Posterior vena cava (tissue), 2 donors: ENCODE measurements around the gene NEU3. TPM values are rescaled to one million over a fixed set of nuclear protein-coding genes. Genes with fewer than 3 reads are reported as not detected.
"Not testable (repeated sequence)": the region's sequence is repeated elsewhere in the genome, so short reads cannot be mapped to it uniquely, and the experiment has no call there.

Source experiments
- DNase-seq: peaks from one replicate; pipeline ENCODE4 v3.0.0-alpha.2; 2020; ENCODE audit warnings: low spot score
- intact Hi-C, 2 donors: fragments of 100-400 bp; cut with DNase I; formaldehyde crosslinking; loops; one replicate each; pipeline versions ENCODE4 v1.14.1 to v1.14.2; 2022 to 2023
- long read RNA-seq, 2 donors: library from polyadenylated mRNA; unstranded; transcript quantifications; one replicate each; pipeline ENCODE4 v2.0.0, GENCODE V29; 2020 to 2021
- total RNA-seq, 2 donors: library from RNA; stranded (reverse); fragmentation: NEBNext Ultra II Directional; extraction: Animal tissue kit (Norgen Biotek cat#: 25700); gene quantifications; one replicate each; pipeline ENCODE4 v1.2.1, GENCODE V29; 2021
- donor health status: DM: yes; HTN: yes; CAD: no.
- donor health status: DM: yes; HTN: yes; CAD: no.

Gene NEU3, protein sequence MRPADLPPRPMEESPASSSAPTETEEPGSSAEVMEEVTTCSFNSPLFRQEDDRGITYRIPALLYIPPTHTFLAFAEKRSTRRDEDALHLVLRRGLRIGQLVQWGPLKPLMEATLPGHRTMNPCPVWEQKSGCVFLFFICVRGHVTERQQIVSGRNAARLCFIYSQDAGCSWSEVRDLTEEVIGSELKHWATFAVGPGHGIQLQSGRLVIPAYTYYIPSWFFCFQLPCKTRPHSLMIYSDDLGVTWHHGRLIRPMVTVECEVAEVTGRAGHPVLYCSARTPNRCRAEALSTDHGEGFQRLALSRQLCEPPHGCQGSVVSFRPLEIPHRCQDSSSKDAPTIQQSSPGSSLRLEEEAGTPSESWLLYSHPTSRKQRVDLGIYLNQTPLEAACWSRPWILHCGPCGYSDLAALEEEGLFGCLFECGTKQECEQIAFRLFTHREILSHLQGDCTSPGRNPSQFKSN
- total RNA-seq = 1 to 10 TPM; 6.3 to 6.8 TPM
- long read RNA-seq, donor 1 = 0 reads
- long read RNA-seq, donor 2, partial matches to known transcripts = 0 of 2 reads
- long read RNA-seq, donor 2, other reads (novel, unspliced or antisense) = 2 of 2 reads

DNA sequence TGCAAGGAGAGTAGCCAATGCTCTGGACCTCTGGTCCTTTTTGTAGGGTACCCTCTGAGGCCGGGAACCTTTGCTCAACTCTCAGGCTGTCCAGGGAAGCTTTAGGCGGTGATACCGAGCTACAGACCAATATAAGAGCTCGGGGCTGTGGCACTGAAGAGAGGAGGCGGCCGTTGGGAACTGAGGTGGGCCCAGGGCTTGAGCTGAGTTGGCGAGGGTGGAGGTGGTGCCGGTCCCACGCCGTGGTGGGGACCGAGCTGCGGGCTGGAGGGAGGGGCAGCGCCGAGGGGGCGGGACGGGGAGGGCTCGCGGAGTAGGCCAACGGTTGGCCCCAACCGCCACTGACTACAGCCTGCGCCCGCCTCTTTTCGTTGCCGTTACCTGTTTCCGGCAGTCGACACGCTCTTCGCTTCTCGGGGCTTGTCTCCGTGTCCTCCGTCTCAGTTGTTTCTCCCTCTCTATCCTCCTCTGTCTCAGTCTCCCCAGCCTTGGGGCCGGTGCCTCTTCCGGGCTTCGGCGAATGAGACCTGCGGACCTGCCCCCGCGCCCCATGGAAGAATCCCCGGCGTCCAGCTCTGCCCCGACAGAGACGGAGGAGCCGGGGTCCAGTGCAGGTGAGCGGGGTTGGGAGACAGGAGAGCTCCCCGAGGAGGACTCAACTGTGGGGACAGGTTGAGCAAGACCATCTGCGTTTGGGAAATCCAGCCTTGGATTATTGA lies at the start of gene NEU3:
Gene NEU3, plus strand, starts transcription at position 393 of the 719 bp plus-strand sequence. Its CDS starts 128 bp downstream, at position 521.
- peak; percentile 93 for DNase-seq
- intact Hi-C loops = no loop called here

DNA sequence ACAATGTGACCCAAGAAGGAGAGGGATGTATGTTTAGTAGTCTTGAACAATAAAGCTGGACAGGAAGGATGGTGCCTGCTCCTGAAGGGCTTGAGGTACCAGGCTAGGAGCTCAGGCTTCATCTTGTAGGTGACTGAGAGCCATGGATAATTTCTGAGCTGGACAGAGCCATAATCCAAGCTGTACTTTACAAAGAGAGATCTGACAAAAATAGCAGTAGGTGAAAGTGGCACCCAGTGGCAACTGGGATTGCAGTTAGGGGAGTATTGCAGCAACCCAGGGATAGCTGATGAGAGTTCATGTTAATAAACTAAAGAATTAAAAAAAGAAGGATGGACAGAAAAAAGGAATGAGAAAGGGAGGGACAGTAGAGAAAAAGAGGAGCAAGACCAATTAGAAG lies 47.2 kb upstream of the NEU3 start:
- no peak for DNase-seq
- intact Hi-C loops = no loop called here

DNA sequence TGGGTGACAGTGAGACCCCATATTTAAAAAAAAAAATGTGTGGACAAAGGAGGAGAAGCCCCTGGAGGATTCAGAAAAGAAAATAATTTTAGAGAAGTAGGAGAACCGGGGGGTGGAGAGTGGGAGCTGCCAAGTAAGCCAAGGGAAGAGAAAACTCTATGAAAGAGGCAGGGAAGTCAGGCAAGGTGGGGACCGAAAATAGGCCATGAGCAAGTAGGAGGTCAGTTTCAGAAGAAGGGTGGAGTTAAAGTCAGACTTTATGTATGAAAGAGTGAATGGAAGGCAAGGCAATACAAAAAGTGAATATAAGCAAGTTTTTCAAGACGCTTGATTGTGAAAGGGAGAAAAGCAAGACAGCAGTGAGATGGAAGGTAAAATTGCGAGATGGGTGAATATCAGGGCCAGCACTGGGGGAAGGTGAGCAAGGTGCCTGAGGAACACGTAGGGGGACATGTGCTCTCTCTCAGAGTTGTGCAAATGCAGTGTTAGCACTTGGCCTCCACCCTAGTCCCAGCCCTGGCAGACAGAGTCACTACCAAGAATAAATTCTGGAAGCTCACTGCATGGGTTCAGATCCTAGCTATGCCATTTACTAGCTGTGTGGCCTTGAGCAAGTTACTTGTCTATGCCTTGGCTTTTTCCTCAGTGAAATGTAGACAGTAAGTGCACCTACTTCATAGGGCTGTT lies 46.5 kb upstream of the NEU3 start:
- intact Hi-C loops = no loop called here

DNA sequence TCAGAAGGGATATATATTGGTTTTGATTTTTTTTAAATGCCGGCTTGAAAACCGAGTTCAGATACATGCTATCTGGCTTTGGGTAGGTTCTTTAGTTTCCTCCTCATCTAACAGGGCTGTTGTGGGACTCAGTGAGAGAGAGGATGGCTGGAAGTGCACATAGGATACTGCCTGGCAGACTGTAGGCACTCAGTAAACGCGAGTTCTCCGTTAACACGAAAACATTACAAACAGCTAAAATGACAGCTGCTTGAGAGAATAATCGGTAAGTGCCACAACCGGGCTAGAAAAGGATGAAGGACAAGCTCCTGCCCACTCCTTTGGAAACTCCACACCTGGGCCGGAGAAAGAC lies 40.2 kb upstream of the NEU3 start:
- intact Hi-C loops = no loop called here

More for the DNA sequence above, 46.5 kb upstream of the NEU3 start:
- DNase-seq = no peak

DNA sequence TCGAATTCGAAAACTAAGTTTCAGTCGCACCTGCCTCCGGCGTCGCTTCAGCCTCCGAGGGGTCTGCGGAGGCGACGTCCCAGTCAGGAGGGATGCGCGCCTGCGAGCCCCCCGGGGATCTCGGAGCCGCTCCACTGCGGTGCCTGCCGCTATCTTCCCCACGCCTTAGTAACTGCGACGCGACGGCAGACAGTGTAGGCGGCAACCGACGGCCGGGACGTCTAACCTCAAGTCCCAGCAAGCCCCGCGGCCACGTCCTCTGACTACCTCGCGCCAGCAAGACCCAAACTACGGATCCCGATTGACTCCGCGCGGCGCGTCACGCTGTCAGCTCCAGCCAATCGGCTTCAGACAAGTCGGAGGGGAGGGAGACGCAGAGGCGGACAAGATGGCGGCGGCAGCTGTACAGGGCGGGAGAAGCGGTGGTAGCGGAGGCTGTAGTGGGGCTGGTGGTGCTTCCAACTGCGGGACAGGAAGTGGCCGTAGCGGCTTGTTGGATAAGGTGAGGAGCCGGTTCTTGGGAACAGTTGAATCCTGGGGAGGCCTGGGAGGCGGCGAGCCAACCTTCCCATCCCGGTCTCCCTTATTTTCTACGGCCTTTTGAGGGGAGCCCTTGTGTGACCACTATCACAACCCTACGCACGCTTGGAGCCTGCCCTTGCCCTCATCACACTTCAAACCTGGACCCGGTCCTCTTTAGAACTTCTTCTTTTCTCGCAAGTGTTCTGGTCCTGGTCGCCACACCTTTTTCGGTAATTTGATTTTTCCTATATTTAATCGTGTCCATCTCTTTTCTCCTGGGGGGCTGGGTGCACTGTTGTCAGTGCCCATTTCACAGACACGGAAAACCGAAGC lies 39.6 kb upstream of the NEU3 start, which contains the start of the genes SPCS2 and XRRA1:
Gene SPCS2, plus strand, starts transcription at position 369 of the 855 bp plus-strand sequence. Its CDS starts 20 bp downstream, at position 389.
Gene XRRA1, minus strand, starts transcription at position 194 of the 855 bp plus-strand sequence. CDS start 8,213 bp downstream, outside the sequence.
- intact Hi-C loops = no loop called here
- peak; percentile 100 for DNase-seq

More for the DNA sequence above, 40.2 kb upstream of the NEU3 start:
- DNase-seq = no peak

DNA sequence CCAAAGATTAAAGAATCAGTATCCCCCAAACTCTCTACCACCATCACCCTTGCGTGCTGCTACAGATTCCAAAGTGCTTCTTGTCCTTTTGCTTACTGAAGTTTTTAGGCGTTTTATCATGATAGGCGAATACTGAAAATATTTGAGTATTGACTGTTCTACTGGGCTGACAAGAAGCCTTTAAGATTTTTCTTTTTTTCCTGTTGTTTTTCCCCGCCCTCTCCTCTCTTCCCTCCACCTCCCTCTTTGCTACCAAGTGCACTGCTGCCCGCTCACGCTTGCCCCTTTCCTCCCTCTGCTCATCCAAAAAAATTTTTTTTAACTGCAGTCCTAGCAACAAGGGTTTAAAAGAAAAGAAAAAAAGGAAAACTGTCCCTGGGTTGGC lies 39.0 kb upstream of the NEU3 start:
- intact Hi-C loops = no loop called here
- DNase-seq = no peak

DNA sequence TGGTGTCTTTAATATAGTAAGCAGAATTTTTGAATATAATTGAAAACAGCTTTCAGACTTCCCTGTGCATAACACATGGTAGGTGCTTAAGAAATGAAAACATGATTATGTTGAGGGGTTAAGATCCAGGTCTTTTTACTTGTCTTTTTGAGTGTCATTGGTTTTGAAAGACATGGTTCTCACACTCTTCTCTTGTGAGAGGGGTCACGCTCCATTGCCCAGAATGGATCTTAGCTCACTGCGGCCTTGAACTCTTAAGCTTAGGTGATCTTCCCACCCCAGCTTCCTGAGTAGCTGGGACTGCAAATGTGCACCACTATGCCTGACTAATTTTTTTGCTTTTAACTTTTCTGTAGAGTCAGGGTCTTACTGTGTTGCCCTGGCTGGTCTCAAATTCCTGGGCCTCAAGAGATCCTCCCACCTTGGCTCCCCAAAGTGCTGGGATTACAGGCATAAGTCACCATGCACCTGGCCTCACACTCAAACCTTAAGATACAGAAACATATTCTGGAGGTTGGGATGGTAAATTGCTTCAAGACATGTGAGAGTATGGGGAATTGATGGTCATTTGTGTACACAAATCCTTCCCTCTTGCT lies 38.3 kb upstream of the NEU3 start:
- intact Hi-C loops = no loop called here
- DNase-seq = no peak

DNA sequence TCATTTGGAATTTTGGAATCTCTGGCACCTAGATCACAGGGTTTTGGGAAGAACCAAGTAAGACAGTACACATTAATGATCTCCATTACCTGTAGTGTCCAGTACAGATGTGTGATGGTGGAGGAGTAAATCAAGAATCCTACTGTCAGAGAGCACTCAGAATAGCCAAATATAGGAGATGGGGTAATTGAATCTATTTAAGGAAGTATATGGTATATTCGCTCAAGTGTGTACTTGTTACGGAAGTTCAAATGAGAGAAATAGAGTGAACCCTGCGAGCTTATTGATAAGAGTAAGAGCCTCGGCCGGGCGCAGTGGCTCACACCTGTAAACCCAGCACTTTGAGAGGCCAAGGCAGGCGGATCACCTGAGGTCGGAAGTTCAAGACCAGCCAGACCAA lies 37.5 kb upstream of the NEU3 start:
- no peak for DNase-seq
- intact Hi-C loops = no loop called here

DNA sequence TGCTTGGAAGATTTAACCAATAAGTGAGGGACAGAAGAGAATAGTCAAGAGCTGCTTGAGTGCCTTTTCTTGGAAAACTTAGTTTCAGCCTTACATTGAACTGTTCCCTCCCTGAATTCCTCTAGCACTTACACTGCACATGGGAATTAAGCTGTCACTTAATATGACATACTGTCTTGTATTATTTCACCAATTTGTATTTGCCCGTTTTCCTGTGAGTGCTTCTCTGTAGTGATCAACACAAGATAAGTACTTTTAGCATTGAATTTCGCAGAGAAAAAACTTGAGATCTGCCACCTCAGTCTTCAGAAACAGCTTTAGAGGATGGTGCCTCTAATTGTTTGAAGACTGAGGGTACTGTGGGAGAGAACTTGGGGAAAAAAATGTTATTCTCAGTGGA lies 36.0 kb upstream of the NEU3 start:
- DNase-seq = no peak
- intact Hi-C loops = no loop called here

DNA sequence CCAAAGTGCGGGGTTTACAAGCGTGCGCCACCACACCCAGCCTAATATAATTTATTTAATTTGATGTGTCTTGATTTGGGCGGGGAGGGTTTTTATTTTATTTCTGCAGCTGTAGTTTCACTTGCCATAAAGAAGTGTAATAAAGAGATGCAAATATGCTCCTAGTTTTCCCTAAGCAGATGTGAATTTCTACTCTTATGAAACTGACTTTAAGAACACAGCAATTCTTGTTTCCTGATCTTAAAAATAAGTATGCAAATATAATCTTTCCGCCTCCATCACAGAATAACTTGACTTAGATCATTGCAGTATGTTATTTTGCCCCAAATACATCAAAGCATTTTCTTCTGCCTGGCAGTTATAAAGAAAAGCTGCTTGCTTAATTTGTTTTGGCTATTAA lies 35.3 kb upstream of the NEU3 start:
- intact Hi-C loops = no loop called here

DNA sequence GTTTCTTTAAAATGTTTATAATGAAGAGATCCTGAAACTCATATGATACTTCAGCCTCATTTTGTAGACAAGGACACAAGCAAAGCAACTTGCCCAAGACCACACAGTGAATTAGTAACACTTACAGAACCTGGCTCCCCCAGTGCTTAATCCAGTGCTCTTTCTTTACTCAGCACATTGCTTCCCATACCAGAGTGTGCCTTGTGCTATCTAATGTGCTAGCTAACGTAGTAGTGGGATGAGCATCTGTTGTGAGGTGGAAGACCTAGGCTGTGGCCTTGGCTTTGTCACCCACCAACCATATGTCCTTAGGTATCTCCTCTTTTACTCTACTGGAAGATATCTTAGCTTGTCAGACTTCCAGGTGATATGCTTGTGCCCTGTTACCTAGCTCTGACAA lies 34.5 kb upstream of the NEU3 start:
- intact Hi-C loops = no loop called here
- DNase-seq = no peak

More for the DNA sequence above, 35.3 kb upstream of the NEU3 start:
- DNase-seq = no peak

DNA sequence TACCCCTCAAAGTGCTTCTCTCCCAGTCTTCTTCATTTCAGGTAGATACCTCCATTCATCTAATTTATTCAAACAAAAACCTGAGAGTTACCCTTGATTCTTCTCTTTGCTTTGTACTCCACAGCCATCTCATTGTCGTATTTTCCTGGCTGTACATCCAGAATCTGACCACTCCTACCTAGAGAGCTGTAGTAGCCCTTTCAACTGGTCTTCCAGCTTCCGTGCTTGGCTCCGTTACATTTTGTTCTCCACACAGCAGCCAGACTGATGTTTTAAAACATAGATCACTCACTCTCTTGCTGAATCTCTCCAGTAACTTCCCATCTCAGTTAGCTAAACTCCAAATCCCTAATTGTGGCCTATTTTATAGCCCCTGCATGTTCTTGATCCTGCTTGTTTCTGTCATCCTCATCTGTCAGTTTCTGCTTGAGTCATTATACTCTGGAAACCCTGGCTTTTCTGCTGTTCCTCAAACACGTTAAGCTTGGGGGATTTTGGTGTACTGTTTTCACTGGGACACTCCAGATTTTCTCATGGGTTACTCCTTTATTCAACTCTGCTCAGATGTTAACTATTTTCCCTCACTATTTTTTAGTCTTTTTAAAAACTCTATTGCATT lies 32.2 kb upstream of the NEU3 start:
- intact Hi-C loops = no loop called here
- DNase-seq = no peak

DNA sequence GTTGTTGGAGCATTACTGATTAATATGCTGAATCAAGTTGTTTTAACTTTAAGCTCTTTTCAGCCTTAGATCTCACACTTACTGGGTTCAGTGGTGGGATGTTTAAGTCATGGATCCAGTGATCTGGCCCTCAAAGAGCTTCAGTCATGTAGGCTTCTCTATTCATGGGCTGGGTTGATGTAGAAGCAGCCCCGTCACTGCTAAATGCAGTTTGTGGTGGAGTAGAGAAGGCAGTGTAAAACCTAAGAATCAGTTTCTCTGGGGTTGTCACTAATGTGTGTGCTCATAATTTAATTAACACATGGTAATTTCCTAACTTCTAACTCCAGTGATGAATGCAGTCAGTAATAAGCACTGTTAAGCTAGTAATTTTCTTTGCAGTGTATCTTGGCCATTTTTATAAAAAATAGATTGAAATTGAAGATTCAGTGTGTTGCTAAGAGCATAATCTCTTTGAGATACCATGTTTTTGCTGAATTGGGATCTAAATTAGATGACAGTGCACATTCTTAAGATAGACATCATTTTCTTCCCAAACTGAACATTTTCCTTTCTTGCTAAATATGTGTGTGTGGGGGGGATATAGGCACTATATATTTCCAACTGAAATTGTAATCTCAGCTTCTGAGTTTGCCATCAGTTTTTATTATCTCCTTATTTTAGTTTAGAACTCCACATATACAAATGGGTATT lies 30.6 kb upstream of the NEU3 start:
- intact Hi-C loops = no loop called here
- no peak for DNase-seq

DNA sequence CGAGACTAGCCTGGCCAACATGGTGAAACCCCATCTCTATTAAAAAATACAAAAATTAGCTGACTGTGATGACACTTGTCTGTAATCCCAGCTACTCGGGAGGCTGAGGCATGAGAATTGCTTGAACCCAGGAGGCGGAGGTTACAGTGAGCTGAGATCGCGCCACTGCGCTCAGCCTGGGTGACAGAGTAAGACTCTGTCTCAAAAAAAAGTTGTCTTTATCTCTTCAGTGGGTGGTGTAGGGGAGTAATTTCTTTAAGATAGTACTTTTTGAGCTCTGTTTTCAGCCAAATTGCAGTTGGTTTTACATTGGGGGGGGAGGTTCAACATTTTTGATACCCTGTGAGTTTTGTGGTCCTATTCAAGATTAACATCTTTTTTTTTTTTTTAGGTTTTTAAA lies 28.6 kb upstream of the NEU3 start:
- DNase-seq, intact Hi-C loops: not testable (repeated sequence)

DNA sequence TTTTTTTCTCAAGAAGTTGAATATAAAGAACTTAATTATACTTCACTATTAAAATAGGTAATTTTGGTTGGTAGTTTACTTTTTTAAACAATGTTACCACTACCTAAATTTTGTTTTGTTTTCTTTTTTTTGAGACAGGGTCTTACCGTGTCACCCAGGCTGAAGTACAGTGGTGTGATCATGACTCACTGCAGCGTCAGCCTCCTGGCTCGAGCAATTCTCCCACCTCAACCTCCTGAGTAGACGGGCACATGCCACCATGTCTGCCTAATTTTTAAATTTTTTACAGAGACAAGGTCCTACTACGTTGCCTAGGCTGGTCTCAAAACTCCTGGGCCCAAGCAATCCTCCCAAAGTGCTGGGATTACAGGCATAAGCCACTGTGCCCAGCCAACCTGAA lies 22.1 kb upstream of the NEU3 start:
- no peak for DNase-seq
- intact Hi-C loops = no loop called here

DNA sequence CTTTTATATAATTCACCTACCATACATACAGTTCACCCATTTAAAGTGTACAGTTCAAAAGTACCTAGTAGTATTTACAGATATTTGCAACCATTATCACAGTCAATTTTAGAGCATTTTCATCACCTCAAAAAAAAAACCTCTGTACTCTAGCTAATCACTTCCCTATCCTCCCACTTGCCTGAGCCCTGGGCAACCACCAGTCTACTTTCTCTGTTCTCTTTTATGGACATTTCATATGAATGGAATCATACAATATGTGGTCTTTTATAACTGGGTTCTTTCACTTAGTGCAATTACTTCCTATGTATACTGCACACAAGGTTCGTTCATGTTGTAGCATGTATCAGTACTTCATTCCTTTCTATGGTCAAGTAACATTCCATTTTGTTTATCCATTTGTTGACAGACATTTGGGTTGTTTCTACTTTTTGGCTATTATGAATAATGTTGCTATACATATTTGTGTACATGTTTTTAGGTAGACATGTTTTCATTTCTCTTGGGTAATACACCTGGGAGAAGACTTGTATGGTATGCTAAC lies 17.8 kb upstream of the NEU3 start:
- intact Hi-C loops = no loop called here

DNA sequence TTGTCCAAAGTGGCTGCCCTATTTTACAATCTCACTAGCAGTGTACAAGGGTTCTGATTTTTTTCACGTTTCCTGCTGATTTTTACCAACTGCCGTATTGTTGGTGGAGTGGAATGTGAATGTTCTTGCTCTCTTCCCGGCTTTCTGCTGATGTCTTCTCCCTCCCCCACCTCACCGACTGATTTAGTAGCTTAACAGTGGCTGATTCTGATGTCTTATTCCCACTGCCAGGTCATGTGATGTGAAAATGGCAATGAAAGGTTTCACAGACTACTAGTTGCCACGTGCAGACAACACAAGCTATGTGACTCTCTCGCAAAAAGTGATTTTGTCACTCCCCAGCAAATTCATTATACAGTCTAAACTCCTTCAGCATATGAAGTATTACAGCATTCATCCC lies 17.3 kb upstream of the NEU3 start:
- intact Hi-C loops = no loop called here
- no peak for DNase-seq

More for the DNA sequence above, 17.8 kb upstream of the NEU3 start:
- no peak for DNase-seq
